HepG2 (cell line): Measurements from ENCODE around the gene OR6X1. TPM values are rescaled to one million over a fixed set of nuclear protein-coding genes. Genes with fewer than 3 reads are reported as not detected.

ENCODE experiments used
- ATAC-seq: fragments of 200-7000 bp; cut with Tn5 transposase; 3 replicates; pipeline ENCODE4 v1.9.1; 2020; ENCODE audit warnings: mild to moderate bottlenecking, moderate library complexity
- BruUV-seq: library from RNA; stranded (reverse); fragments of 400-500 nt; replicated peaks from 2 replicates; lab custom pipeline; 2021; lab: Mats Ljungman, UMichigan
- CTCF ChIA-PET: fragments of 300-600 bp; formaldehyde crosslinking; extraction: SDS; loops from one replicate; lab custom pipeline; 2021; ENCODE audit warnings: low total read pairs, inconsistent platforms, low intra/inter-chr PET ratio; lab: Yijun Ruan, JAX
- POLR2A ChIA-PET: fragments of 350-600 bp; sonication (Branson Sonifier 250); formaldehyde crosslinking; loops from one replicate; lab custom pipeline; 2020; ENCODE audit warnings: antibody characterized with exemption, inconsistent platforms; lab: Yijun Ruan, JAX
- DNase-seq: peaks from one replicate; pipeline ENCODE4 v3.0.0-alpha.2; 2015; ENCODE audit warnings: low spot score
- FAIRE-seq: peaks from 3 replicates; lab custom pipeline; 2011; peaks lifted over from hg19 to GRCh38; lab: Jason Lieb, UNC
- H2AFZ ChIP-seq: one replicate; pipeline ENCODE4 v1.6.1; 2011; ENCODE audit warnings: low read length, inconsistent platforms
- H3K27ac ChIP-seq: fragments of 300-600 bp; 3 replicates; pipeline ENCODE4 v1.8.0; 2011; ENCODE audit warnings: mixed run types, mild to moderate bottlenecking, mixed read lengths, low read length, inconsistent platforms; ENCODE audit not compliant: insufficient read depth; ENCODE audit errors: extremely low read length
- H3K27me3 ChIP-seq, 2 experiments: fragments of 200-600 bp in 1 of 2; 2 replicates in 1 of 2; 3 replicates in 1 of 2; pipeline versions ENCODE4 v1.6.0 to v1.8.0; 2011; ENCODE audit warnings: low read length in 2 of 2, mild to moderate bottlenecking in 2 of 2, moderate library complexity in 2 of 2, inconsistent platforms in 1 of 2; ENCODE audit not compliant: insufficient read depth in 2 of 2, control insufficient read depth in 1 of 2
- H3K36me3 ChIP-seq, 2 experiments: fragments of 200-600 bp in 1 of 2; replicated peaks in 1 of 2; 2 replicates in 1 of 2; 3 replicates in 1 of 2; pipeline versions ENCODE4 v1.5.1 to v1.8.0; 2011; ENCODE audit warnings: low read length in 2 of 2, inconsistent platforms in 1 of 2; ENCODE audit not compliant: insufficient read depth in 2 of 2, control insufficient read depth in 1 of 2
- H3K4me1 ChIP-seq: 2 replicates; pipeline ENCODE4 v1.5.1; 2012; ENCODE audit warnings: low read length, inconsistent platforms; ENCODE audit not compliant: insufficient read depth
- H3K4me2 ChIP-seq: 2 replicates; pipeline ENCODE4 v1.6.0; 2011; ENCODE audit warnings: low read depth, low read length, inconsistent platforms
- H3K4me3 ChIP-seq, 3 experiments: fragments of 200-600 bp in 1 of 3; sonication (generic), shearing (Covaris generic) in 1 of 3; replicated peaks in 1 of 3; 2 replicates each; pipeline ENCODE4 v1.5.1; 2011 to 2016; ENCODE audit warnings: low read length in 3 of 3, inconsistent platforms in 2 of 3, low read depth in 2 of 3, mild to moderate bottlenecking in 2 of 3, control low read depth in 1 of 3, mixed read lengths in 1 of 3; ENCODE audit not compliant: insufficient read depth in 1 of 3
- H3K79me2 ChIP-seq: one replicate; pipeline ENCODE4 v1.6.1; 2011; ENCODE audit warnings: low read length, inconsistent platforms; ENCODE audit not compliant: insufficient read depth
- H3K9ac ChIP-seq: 2 replicates; pipeline ENCODE4 v1.6.0; 2011; ENCODE audit warnings: mild to moderate bottlenecking, low read depth, low read length, inconsistent platforms; ENCODE audit not compliant: insufficient read depth
- H3K9me3 ChIP-seq: 2 replicates; pipeline ENCODE4 v1.5.1; 2012; ENCODE audit warnings: mild to moderate bottlenecking, low read length
- H4K20me1 ChIP-seq: 2 replicates; pipeline ENCODE4 v1.6.0; 2011; ENCODE audit warnings: inconsistent platforms, mild to moderate bottlenecking, low read length, moderate library complexity; ENCODE audit not compliant: insufficient read depth
- CC2D1A ChIP-seq: sonication (generic); formaldehyde crosslinking; IDR thresholded peaks from 2 replicates; pipeline ENCODE4 v1.8.1; 2023; ENCODE audit warnings: mild to moderate bottlenecking, missing genetic modification reagents
- EEA1 ChIP-seq: sonication (generic); formaldehyde crosslinking; IDR thresholded peaks from 2 replicates; pipeline ENCODE4 v1.5.1; 2020; ENCODE audit warnings: mild to moderate bottlenecking, missing genetic modification reagents, borderline replicate concordance
- EHMT2 ChIP-seq: fragments of 200-600 bp; sonication (generic); IDR thresholded peaks from 2 replicates; pipeline ENCODE4 v1.7.0; 2017; ENCODE audit warnings: antibody characterized with exemption, low read depth, low read length, borderline replicate concordance
- IKZF1 ChIP-seq: fragments of 450-650 bp; IDR thresholded peaks from 2 replicates; pipeline ENCODE4 v1.7.1; 2016
- KDM2A ChIP-seq: sonication (generic); formaldehyde crosslinking; IDR thresholded peaks from 2 replicates; pipeline ENCODE4 v1.4.0; 2020; ENCODE audit warnings: low read depth, missing genetic modification reagents, borderline replicate concordance
- KMT2A ChIP-seq: sonication (generic); formaldehyde crosslinking; IDR thresholded peaks from 2 replicates; pipeline ENCODE4 v1.4.0; 2020; ENCODE audit warnings: missing genetic modification reagents
- NCOA2 ChIP-seq: sonication (generic); formaldehyde crosslinking; IDR thresholded peaks from 2 replicates; pipeline ENCODE4 v1.8.0; 2022; ENCODE audit warnings: inconsistent platforms
- RAD21 ChIP-seq: fragments of 450-650 bp; formaldehyde crosslinking; IDR thresholded peaks from 2 replicates; pipeline ENCODE4 v1.5.0; 2020; ENCODE audit warnings: mild to moderate bottlenecking
- RNF2 ChIP-seq: fragments of 450-650 bp; conservative IDR thresholded peaks from 2 replicates; pipeline ENCODE4 v1.6.1; 2016; ENCODE audit warnings: low read depth
- ZBTB20 ChIP-seq: sonication (generic); formaldehyde crosslinking; IDR thresholded peaks from 2 replicates; pipeline ENCODE4 v1.8.1; 2023; ENCODE audit warnings: missing genetic modification reagents, low read depth, mild to moderate bottlenecking, borderline replicate concordance
- ZBTB3 ChIP-seq: sonication (generic); formaldehyde crosslinking; IDR thresholded peaks from 2 replicates; pipeline ENCODE4 v1.4.0; 2020; ENCODE audit warnings: low read depth, mild to moderate bottlenecking, moderate library complexity, missing genetic modification reagents, borderline replicate concordance
- ZNF232 ChIP-seq: sonication (generic); formaldehyde crosslinking; IDR thresholded peaks from 2 replicates; pipeline ENCODE4 v1.4.0; 2020; ENCODE audit warnings: missing genetic modification reagents, borderline replicate concordance
- ZNF460 ChIP-seq: sonication (generic); formaldehyde crosslinking; IDR thresholded peaks from 2 replicates; pipeline ENCODE4 v1.5.1; 2020; ENCODE audit warnings: missing genetic modification reagents, mild to moderate bottlenecking, borderline replicate concordance
- ZNF749 ChIP-seq: sonication (generic); formaldehyde crosslinking; IDR thresholded peaks from 2 replicates; pipeline ENCODE4 v1.8.0; 2022; ENCODE audit warnings: mild to moderate bottlenecking, missing genetic modification reagents, moderate library complexity, borderline replicate concordance
- ZNF768 ChIP-seq: sonication (generic); formaldehyde crosslinking; IDR thresholded peaks from 2 replicates; pipeline ENCODE4 v1.4.0; 2020; ENCODE audit warnings: missing genetic modification reagents
- ZNF792 ChIP-seq: IDR thresholded peaks from 2 replicates; pipeline ENCODE4 v1.6.1; 2016
- WGBS: methylation state at CpG from one replicate; pipeline ENCODE4 v1.1.6; 2017; ENCODE audit warnings: low lambda C conversion rate; 5-methylcytosine and 5-hydroxymethylcytosine counted together
- in situ Hi-C: cut with HindIII; loops from 2 replicates; pipeline ENCODE4 v1.10.0; 2017; ENCODE audit warnings: low pct_unique_long_range_greater_than_20kb; ENCODE audit not compliant: extremely low pct_ligation_motif_present
- intact Hi-C: fragments of 100-400 bp; cut with micrococcal nuclease; formaldehyde crosslinking; loops from one replicate; pipeline ENCODE4 v1.10.0; 2022; ENCODE audit not compliant: unreplicated experiment
- polyA plus RNA-seq, 8 experiments: library from polyadenylated mRNA; depleted of rRNA in 3 of 8; stranded (reverse) in 7 of 8; unstranded in 1 of 8; fragments of >200 nt; fragmentation: Illumina TruSeq in 4 of 8; extraction: Trizol in 4 of 8; gene quantifications; 2 replicates each; pipeline versions ENCODE4 v1.2.1 to v1.2.3, GENCODE V29; 2011 to 2016; ENCODE audit warnings: low read depth in 4 of 8, missing spikeins in 1 of 8, mixed read lengths in 1 of 8; ENCODE audit not compliant: insufficient read depth in 1 of 8
- total RNA-seq, 5 experiments: library from RNA; depleted of rRNA; stranded (reverse); fragments of >200 nt; fragmentation: Illumina TruSeq; extraction: Trizol; gene quantifications; 2 replicates each; pipeline ENCODE4 v1.2.3, GENCODE V29; 2016; ENCODE audit warnings: low read depth in 1 of 5
- TF ChIP-seq, protein P1 (sequence below): sonication (generic); formaldehyde crosslinking; IDR thresholded peaks from 2 replicates; pipeline ENCODE4 v1.4.0; 2020; ENCODE audit warnings: low read depth, missing genetic modification reagents
- TF ChIP-seq, protein P2 (sequence below): sonication (generic); formaldehyde crosslinking; IDR thresholded peaks from 2 replicates; pipeline ENCODE4 v1.5.1; 2020; ENCODE audit warnings: missing genetic modification reagents, mild to moderate bottlenecking, borderline replicate concordance
- TF ChIP-seq, protein P3 (sequence below): sonication (generic); formaldehyde crosslinking; conservative IDR thresholded peaks from 2 replicates; pipeline ENCODE4 v1.8.0; 2022; ENCODE audit warnings: mild to moderate bottlenecking, moderate library complexity, missing genetic modification reagents

The OR6X1 gene
- total and polyA plus RNA-seq, 2 of the 13 experiments (the other 11 are each of a cell fraction or from before 2014, with no cell fraction given) = not detected

GRCh38 chr11:123798079-123798478, 43.8 kb upstream of the OR6X1 start:
- H3K9ac ChIP-seq = no peak overlapping the region
- no peak overlapping the region for H3K4me2 ChIP-seq
- no peak for TF ChIP-seq ZNF749
- no peak for TF ChIP-seq NCOA2 (CRISPR knock-in tag)
- TF ChIP-seq EEA1 (CRISPR knock-in tag) = no peak
- TF ChIP-seq, protein P1, sequence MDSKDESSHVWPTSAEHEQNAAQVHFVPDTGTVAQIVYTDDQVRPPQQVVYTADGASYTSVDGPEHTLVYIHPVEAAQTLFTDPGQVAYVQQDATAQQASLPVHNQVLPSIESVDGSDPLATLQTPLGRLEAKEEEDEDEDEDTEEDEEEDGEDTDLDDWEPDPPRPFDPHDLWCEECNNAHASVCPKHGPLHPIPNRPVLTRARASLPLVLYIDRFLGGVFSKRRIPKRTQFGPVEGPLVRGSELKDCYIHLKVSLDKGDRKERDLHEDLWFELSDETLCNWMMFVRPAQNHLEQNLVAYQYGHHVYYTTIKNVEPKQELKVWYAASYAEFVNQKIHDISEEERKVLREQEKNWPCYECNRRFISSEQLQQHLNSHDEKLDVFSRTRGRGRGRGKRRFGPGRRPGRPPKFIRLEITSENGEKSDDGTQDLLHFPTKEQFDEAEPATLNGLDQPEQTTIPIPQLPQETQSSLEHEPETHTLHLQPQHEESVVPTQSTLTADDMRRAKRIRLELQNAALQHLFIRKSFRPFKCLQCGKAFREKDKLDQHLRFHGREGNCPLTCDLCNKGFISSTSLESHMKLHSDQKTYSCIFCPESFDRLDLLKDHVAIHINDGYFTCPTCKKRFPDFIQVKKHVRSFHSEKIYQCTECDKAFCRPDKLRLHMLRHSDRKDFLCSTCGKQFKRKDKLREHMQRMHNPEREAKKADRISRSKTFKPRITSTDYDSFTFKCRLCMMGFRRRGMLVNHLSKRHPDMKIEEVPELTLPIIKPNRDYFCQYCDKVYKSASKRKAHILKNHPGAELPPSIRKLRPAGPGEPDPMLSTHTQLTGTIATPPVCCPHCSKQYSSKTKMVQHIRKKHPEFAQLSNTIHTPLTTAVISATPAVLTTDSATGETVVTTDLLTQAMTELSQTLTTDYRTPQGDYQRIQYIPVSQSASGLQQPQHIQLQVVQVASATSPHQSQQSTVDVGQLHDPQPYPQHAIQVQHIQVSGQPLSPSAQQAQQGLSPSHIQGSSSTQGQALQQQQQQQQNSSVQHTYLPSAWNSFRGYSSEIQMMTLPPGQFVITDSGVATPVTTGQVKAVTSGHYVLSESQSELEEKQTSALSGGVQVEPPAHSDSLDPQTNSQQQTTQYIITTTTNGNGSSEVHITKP (CRISPR knock-in tag) = no peak
- no peak for TF ChIP-seq CC2D1A
- no peak for TF ChIP-seq ZNF232 (CRISPR knock-in tag)
- no peak for TF ChIP-seq ZBTB20 (CRISPR knock-in tag)
- TF ChIP-seq RAD21 (CRISPR knock-in tag) = no peak
- TF ChIP-seq IKZF1 = no peak
- no peak for TF ChIP-seq ZNF768 (CRISPR knock-in tag)
- TF ChIP-seq, protein P2, sequence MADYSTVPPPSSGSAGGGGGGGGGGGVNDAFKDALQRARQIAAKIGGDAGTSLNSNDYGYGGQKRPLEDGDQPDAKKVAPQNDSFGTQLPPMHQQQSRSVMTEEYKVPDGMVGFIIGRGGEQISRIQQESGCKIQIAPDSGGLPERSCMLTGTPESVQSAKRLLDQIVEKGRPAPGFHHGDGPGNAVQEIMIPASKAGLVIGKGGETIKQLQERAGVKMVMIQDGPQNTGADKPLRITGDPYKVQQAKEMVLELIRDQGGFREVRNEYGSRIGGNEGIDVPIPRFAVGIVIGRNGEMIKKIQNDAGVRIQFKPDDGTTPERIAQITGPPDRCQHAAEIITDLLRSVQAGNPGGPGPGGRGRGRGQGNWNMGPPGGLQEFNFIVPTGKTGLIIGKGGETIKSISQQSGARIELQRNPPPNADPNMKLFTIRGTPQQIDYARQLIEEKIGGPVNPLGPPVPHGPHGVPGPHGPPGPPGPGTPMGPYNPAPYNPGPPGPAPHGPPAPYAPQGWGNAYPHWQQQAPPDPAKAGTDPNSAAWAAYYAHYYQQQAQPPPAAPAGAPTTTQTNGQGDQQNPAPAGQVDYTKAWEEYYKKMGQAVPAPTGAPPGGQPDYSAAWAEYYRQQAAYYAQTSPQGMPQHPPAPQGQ (CRISPR knock-in tag) = no peak
- TF ChIP-seq RNF2 = no peak
- TF ChIP-seq EHMT2 = no peak
- TF ChIP-seq ZNF460 (CRISPR knock-in tag) = no peak
- TF ChIP-seq KMT2A (CRISPR knock-in tag) = no peak
- no peak for TF ChIP-seq ZBTB3 (CRISPR knock-in tag)
- TF ChIP-seq, protein P3, sequence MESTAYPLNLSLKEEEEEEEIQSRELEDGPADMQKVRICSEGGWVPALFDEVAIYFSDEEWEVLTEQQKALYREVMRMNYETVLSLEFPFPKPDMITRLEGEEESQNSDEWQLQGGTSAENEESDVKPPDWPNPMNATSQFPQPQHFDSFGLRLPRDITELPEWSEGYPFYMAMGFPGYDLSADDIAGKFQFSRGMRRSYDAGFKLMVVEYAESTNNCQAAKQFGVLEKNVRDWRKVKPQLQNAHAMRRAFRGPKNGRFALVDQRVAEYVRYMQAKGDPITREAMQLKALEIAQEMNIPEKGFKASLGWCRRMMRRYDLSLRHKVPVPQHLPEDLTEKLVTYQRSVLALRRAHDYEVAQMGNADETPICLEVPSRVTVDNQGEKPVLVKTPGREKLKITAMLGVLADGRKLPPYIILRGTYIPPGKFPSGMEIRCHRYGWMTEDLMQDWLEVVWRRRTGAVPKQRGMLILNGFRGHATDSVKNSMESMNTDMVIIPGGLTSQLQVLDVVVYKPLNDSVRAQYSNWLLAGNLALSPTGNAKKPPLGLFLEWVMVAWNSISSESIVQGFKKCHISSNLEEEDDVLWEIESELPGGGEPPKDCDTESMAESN (CRISPR knock-in tag) = no peak
- TF ChIP-seq KDM2A = no peak
- no peak for TF ChIP-seq ZNF792 (CRISPR knock-in tag)
- H3K9me3 ChIP-seq = no peaks in the 10 kb centered on the region
- no peak overlapping the region for H3K4me3 ChIP-seq
- H4K20me1 ChIP-seq = no peaks in the 10 kb centered on the region
- no peaks in the 10 kb centered on the region for H3K4me1 ChIP-seq
- DNase-seq = no peak
- CTCF ChIA-PET = no interaction called here
- 12% methylated on average over 4 of the region's 4 CpGs for WGBS
- no peaks in the 10 kb centered on the region for H3K36me3 ChIP-seq
- no peak overlapping the region for H2AFZ ChIP-seq
- intact Hi-C loops (no loop called here), in situ Hi-C loops (no loop called here)
- POLR2A ChIA-PET = no interaction called here
- H3K27me3 ChIP-seq = no peaks in the 10 kb centered on the region
- FAIRE-seq = no peak
- H3K79me2 ChIP-seq = no peaks in the 10 kb centered on the region
- no peak overlapping the region for H3K27ac ChIP-seq
- no peak for ATAC-seq
- no TSS peak for BruUV-seq
